T-helper 2 cell (primary cell): ENCODE measurements around the gene PLEKHA6.

Source experiments
- DNase-seq, 5 experiments: peaks; one replicate each; pipeline versions ENCODE4 v3.0.0 to v3.0.0-alpha.2; 2012 to 2022

Gene PLEKHA6

DNA sequence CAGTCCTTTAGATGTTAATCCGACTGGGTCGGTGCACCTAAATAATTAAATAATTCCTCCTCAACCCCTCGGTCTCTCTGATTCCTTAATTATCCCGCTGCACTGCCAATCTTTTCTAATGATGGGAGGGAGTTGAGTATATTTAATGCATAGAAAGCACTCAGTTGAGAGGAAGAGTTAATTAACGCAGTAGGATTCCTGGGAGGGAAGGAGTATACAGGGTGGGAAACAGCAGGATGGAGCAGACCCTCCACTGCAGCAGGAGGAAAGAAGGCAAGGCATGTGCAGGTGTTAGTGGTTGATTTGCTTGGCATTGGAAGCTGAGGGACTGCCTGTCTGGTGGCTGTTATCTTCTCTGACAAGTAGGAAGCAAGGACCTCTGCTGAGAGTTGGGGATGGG is 183.7 kb downstream of the PLEKHA6 start:
- no peak for DNase-seq

DNA sequence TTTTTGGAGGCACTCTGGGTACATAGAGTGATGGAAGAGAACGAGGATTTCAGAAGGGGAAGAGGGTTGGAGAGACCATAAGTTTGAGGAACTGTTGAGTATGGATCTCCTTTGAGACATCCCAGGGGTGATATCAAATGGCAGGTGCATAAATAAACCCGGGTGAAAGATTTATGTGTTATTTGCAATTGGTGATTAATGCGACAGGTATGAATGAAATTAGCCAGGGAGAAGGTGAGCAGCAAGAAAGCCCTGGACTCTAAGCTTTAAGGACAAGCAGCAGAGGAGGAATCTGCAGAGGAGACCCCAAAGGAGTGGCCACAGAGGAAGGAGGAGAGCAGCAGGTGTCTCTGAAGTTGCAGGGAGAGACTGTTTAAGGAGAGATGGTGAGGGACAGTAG is 184.8 kb downstream of the PLEKHA6 start:
- no peak for DNase-seq

DNA sequence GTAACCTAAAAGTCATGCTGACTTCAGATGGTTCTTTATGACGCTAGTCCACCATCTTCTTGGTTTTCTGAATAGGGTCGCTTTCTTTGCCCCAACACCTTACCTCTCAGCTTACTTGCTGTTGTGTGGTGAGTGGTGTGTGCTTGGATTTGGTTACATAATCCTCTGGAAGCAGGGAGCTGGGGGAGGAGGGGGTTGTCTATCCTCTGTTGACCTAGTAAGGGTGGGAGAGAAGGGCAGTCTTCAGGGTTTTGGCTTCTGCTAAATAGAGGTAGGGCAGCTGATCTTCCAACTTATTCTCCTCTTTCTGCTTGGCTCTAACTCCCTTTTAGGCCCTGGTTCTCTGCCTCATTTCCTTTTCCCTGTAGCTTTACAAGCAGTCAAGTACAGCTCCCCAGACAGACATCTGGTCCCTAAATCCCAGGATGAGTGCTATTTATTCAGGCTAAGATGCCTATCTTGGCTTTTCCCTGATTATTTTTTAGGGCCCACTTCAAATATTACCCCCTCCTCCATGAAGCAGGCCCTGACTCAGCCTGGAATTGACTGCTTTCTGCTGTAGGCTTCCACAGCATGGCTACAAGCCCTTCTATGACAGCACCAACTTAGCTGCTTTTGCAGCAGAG is 187.2 kb downstream of the PLEKHA6 start:
- no peak for DNase-seq

DNA sequence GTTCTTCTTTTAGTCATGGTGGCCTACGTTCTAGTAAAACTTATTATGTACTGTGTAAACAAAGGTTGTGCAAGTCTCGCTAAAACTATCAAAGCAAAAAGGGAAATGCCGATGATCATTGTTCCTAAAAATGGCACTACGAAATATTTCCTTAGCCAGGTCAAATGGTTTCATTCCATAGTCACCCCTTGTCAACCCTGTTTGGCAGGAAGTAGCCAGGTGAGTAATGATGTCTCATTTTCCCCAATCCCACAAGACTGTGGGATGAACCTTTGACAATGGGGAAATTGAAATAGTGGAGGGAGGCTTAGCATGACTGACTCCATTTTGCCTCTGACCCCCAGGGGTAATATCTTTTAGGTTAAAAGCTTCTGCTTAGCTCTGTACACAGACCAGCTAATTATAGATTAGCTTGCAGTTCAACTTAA is 188.0 kb downstream of the PLEKHA6 start:
- no peak for DNase-seq

DNA sequence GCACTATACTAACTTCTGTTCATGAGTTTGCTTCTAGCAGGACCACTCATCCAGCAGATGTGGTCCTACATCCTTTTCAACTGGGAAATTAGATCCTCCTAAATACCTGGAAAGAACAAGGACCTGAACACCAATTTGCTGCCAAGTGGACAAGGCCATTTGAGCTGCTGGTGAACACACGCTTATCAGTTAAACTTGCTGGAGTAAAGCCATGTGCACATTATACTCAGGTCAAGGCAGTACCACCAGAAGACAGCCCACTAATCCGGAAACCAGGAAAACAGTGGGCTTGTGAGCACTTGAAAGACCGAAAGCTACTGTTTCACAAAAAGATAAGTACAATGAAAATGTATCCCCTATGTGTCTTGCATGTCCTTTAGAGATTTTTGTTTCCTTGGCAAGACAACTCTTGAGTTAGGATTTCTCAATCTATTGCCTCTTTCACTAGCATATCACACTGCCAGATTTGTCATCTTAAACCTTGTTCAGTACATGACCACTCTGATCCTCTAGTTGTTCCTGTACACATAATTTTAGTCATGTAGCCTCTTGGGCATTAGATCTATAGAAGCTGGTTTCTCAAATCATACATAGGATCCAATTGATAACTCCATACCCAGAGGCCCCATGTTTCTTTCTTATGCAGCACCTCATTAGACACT is 189.1 kb downstream of the PLEKHA6 start:
- DNase-seq, result no peak

DNA sequence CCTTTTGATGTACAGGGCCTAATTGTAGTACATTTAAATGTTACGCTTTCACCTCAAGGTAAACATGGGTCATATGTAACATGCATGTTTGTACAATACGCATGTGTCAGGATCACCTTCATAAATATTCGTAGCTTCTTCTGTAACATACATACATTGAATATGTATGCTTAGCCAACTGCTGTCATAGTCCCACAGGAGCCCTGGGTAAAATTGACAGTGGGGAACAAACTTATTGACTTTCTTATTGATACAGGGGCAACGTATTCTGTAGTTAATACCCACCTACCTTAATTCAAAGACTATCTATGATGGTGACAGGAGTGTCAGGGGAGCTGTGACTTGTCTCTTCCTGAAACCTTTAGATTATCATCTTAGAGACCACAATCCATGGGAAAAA is 189.9 kb downstream of the PLEKHA6 start:
- no peak for DNase-seq
